Heart right ventricle (tissue), 16 donors: Measurements from ENCODE around the gene ATG16L1. TPM values are rescaled to one million over a fixed set of nuclear protein-coding genes. Genes with fewer than 3 reads are reported as not detected.
A peak's percentile ranks its signal among the peaks of the same experiment; 100 is the strongest.

Experiments used
- ATAC-seq, 8 donors: fragments of 200-7000 bp; cut with Tn5 transposase; one replicate each; pipeline ENCODE4 v1.9.1; 2020; ENCODE audit warnings: mild to moderate bottlenecking in 8 of 8, moderate library complexity in 8 of 8, moderate number of reproducible peaks in 1 of 8
- DNase-seq, 2 donors: peaks; one replicate each; pipeline ENCODE4 v3.0.0-alpha.2; 2020
- H3K27ac ChIP-seq, 10 donors: fragments of 200-600 bp; sonication (generic) in 2 of 10; one replicate each; pipeline versions ENCODE4 v1.5.0 to v1.8.0; 2020 to 2022; ENCODE audit warnings: mild to moderate bottlenecking in 3 of 10
- H3K27me3 ChIP-seq, 7 donors: fragments of 200-600 bp; one replicate each; pipeline ENCODE4 v1.8.0; 2021 to 2022; ENCODE audit warnings: mild to moderate bottlenecking in 2 of 7
- H3K36me3 ChIP-seq, 9 donors: fragments of 200-600 bp; sonication (generic) in 1 of 9; one replicate each; pipeline versions ENCODE4 v1.5.0 to v1.8.0; 2020 to 2022; ENCODE audit warnings: mild to moderate bottlenecking in 2 of 9
- H3K4me1 ChIP-seq, 9 donors: fragments of 200-600 bp; sonication (generic) in 1 of 9; one replicate each; pipeline versions ENCODE4 v1.5.0 to v1.8.0; 2020 to 2022; ENCODE audit warnings: mild to moderate bottlenecking in 4 of 9
- H3K4me3 ChIP-seq, 10 donors: fragments of 200-600 bp; sonication (generic) in 2 of 10; one replicate each; pipeline versions ENCODE4 v1.5.0 to v1.8.0; 2020 to 2022; ENCODE audit warnings: mild to moderate bottlenecking in 7 of 10, moderate library complexity in 2 of 10
- H3K9me3 ChIP-seq, 11 donors: fragments of 200-600 bp in 10 of 11; sonication (generic) in 2 of 11; one replicate each; pipeline versions ENCODE4 v1.5.0 to v1.8.0; 2013 to 2022; ENCODE audit warnings: mild to moderate bottlenecking in 2 of 11, control low read depth in 1 of 11, moderate library complexity in 1 of 11
- CTCF ChIP-seq, 9 donors: fragments of 200-600 bp; sonication (generic) in 2 of 9; IDR thresholded peaks; one replicate each; pipeline versions ENCODE4 v1.5.0 to v1.8.0; 2021 to 2022; ENCODE audit warnings: antibody characterized with exemption in 9 of 9, mild to moderate bottlenecking in 5 of 9, moderate library complexity in 1 of 9
- WGBS, 2 donors: extraction: QIAGEN DNeasy Blood & Tissue Kit; methylation state at CpG; one replicate each; pipeline ENCODE4 v1.1.7; 2013; ENCODE audit warnings: inconsistent platforms in 1 of 2; 5-methylcytosine and 5-hydroxymethylcytosine counted together
- intact Hi-C, 10 donors: fragments of 100-400 bp; cut with DNase I; formaldehyde crosslinking; loops; one replicate each; pipeline versions ENCODE4 v1.11.1 to v1.14.2; 2022
- polyA plus RNA-seq, 2 donors: library from polyadenylated mRNA; stranded (reverse); fragments of 200-250 nt; gene quantifications; one replicate each; pipeline ENCODE4 v1.2.3, GENCODE V29; 2013
- total RNA-seq, 10 donors: library from RNA; stranded (reverse); fragmentation: NEBNext Ultra II Directional in 3 of 10; extraction: Animal tissue kit (Norgen Biotek cat#: 25700) in 3 of 10; gene quantifications; one replicate each; pipeline versions ENCODE4 v1.2.1 to v1.2.4, GENCODE V29; 2021 to 2023
- donor health status: Arrhythmogenic right ventricular cardiomyopathy.
- donor health status: ischemic (EF 13 %, LVEDD 7.1; RV severe dilation, severe dysfunction).
- donor health status: healthy with polysubstance abuse.
- donor health status: DM: no; HTN: yes; CAD: no.
- donor health status: DM: no; HTN: no; CAD: no.
- donor health status: ischemic (EF 25% LVEDD 6.9; RV normal size, moderate dysfunction).
- donor health status: ischemic (EF 25% LVEDD 5.7; RV mildly dilated, moderate dysfunction).
- donor health status: healthy.
- donor health status: DM: yes; HTN: yes; CAD: no.
- donor health status: Ischemic cardiomyopathy.
- donor health status: ischemic (EF 35%, LVEDD 5.7; RV mildly dilated, moderate dysfunction).
- donor health status: nonischemic (EF 11% LVEDD 7.7; RV severe dilation, severe dysfunction).
- donor health status: DM: yes; HTN: yes; CAD: no.
- donor health status: PGD.
- donor health status: ischemic (EF 29% LVEDD 5.4; RV normal size, mild dysfunction).
- donor health status: nonischemic (EF 23%, LVEDD 6.1; RV moderate dilation, normal function).

The ATG16L1 gene
- total and polyA plus RNA-seq, 12 donors, result 7.4 to 19.2 (median 15.5) TPM

- Histone ChIP-seq H3K36me3 (peaks cover 0 to 71% (median 0%) of the 10 kb centered on the region in 9 donors), H3K4me3 (no peak overlapping the region), H3K27me3 (no peaks in the 10 kb centered on the region), H3K4me1 (peaks cover 0 to 38% (median 3%) of the 10 kb centered on the region in 9 donors), H3K27ac (no peak overlapping the region), H3K9me3 (peaks cover 0 to 17% (median 0%) of the 10 kb centered on the region in 11 donors)
- no peak for ATAC-seq
- WGBS, 2 donors, result 88 to 90% methylated on average over 47 to 50 of the region's 50 CpGs
- TF ChIP-seq CTCF (IDR thresholded peaks at IDR 0.05), result no peak
- DNase-seq, result no peak
- intact Hi-C loops, result no loop called here
Measured at GRCh38 chr2:233204286-233204936, 47.1 kb upstream of the ATG16L1 start.

GRCh38 chr2:233208382-233209116, 42.9 kb upstream of the ATG16L1 start:
- 77 to 79% methylated on average over 10 of the region's 10 CpGs for WGBS, 2 donors
- ATAC-seq, result peak in 1 of 8 donors; percentile 6

GRCh38 chr2:233209117-233209532, 42.3 kb upstream of the ATG16L1 start:
- Histone ChIP-seq H3K4me3 (no peak overlapping the region), H3K27ac (no peak overlapping the region), H3K36me3 (peaks cover 0 to 31% (median 0%) of the 10 kb centered on the region in 9 donors), H3K9me3 (no peaks in the 10 kb centered on the region), H3K4me1 (peaks cover 0 to 40% (median 23%) of the 10 kb centered on the region in 9 donors), H3K27me3 (no peaks in the 10 kb centered on the region)
- intact Hi-C loops, result no loop called here
- no peak for DNase-seq
- 59 to 64% methylated on average over 4 of the region's 4 CpGs for WGBS, 2 donors
- TF ChIP-seq CTCF (IDR thresholded peaks at IDR 0.05), result no peak
- no peak for ATAC-seq

More at GRCh38 chr2:233208382-233209116, 42.9 kb upstream of the ATG16L1 start:
- Histone ChIP-seq H3K4me1 (peaks cover 0 to 40% (median 23%) of the 10 kb centered on the region in 9 donors), H3K9me3 (peaks cover 0 to 5% (median 0%) of the 10 kb centered on the region in 11 donors), H3K4me3 (no peak overlapping the region), H3K27me3 (no peaks in the 10 kb centered on the region), H3K27ac (no peak overlapping the region), H3K36me3 (peaks cover 0 to 37% (median 0%) of the 10 kb centered on the region in 9 donors)
- TF ChIP-seq CTCF (IDR thresholded peaks at IDR 0.05), result no peak
- DNase-seq, result no peak
- intact Hi-C loops, result no loop called here

- 37% methylated on average over 10 of the region's 10 CpGs for WGBS, 2 donors
- H3K4me1 ChIP-seq, result peaks cover 0 to 40% (median 23%) of the 10 kb centered on the region in 9 donors
- no peak overlapping the region for H3K4me3 ChIP-seq
- no peaks in the 10 kb centered on the region for H3K9me3 ChIP-seq
- DNase-seq (no peak), ATAC-seq (no peak)
- TF ChIP-seq CTCF (IDR thresholded peaks at IDR 0.05), result no peak
- no peaks in the 10 kb centered on the region for H3K27me3 ChIP-seq
- intact Hi-C loops, result no loop called here
- H3K36me3 ChIP-seq, result peaks cover 0 to 26% (median 0%) of the 10 kb centered on the region in 9 donors
- no peak overlapping the region for H3K27ac ChIP-seq
Measured at GRCh38 chr2:233209533-233210171, 41.8 kb upstream of the ATG16L1 start.
